Mesenchymal stem cell (in vitro differentiated cells and primary cell): ENCODE results near the gene COL4A1.

Experiments used
- DNase-seq: peaks from one replicate; pipeline ENCODE4 v3.0.0-alpha.2; 2013
- H2AFZ ChIP-seq: one replicate; pipeline ENCODE4 v1.6.1; 2013; ENCODE audit warnings: low read depth, mild to moderate bottlenecking, control low read depth, inconsistent platforms, low read length, moderate library complexity
- H2AK5ac ChIP-seq: 2 replicates; pipeline ENCODE4 v1.6.1; 2013; ENCODE audit warnings: low read length, moderate library complexity, mild to moderate bottlenecking, inconsistent platforms; ENCODE audit not compliant: severe bottlenecking
- H2BK120ac ChIP-seq: one replicate; pipeline ENCODE4 v1.6.1; 2013; ENCODE audit warnings: low read depth, mild to moderate bottlenecking, inconsistent platforms, low read length, moderate library complexity
- H2BK12ac ChIP-seq, 2 experiments: one replicate each; pipeline ENCODE4 v1.6.1; 2013; ENCODE audit warnings: inconsistent platforms in 2 of 2, low read length in 2 of 2, mild to moderate bottlenecking in 2 of 2, moderate library complexity in 2 of 2, control low read depth in 1 of 2
- H2BK15ac ChIP-seq: one replicate; pipeline ENCODE4 v1.6.1; 2013; ENCODE audit warnings: mild to moderate bottlenecking, low read depth, inconsistent platforms; ENCODE audit not compliant: poor library complexity, severe bottlenecking
- H2BK5ac ChIP-seq: 2 replicates; pipeline ENCODE4 v1.6.1; 2013; ENCODE audit warnings: low read depth, mild to moderate bottlenecking, low read length, control low read depth, inconsistent platforms; ENCODE audit not compliant: poor library complexity, severe bottlenecking
- H3K14ac ChIP-seq, 2 experiments: one replicate each; pipeline ENCODE4 v1.6.1; 2013; ENCODE audit warnings: inconsistent platforms in 2 of 2, low read length in 2 of 2, control low read depth in 1 of 2, mild to moderate bottlenecking in 1 of 2, moderate library complexity in 1 of 2
- H3K18ac ChIP-seq, 2 experiments: one replicate each; pipeline ENCODE4 v1.6.1; 2013; ENCODE audit warnings: inconsistent platforms in 2 of 2, low read length in 2 of 2, control low read depth in 1 of 2, low read depth in 1 of 2, mild to moderate bottlenecking in 1 of 2
- H3K23ac ChIP-seq, 2 experiments: one replicate each; pipeline ENCODE4 v1.6.1; 2013; ENCODE audit warnings: inconsistent platforms in 2 of 2, low read length in 2 of 2, mild to moderate bottlenecking in 2 of 2, moderate library complexity in 2 of 2, control low read depth in 1 of 2
- H3K27ac ChIP-seq: 2 replicates; pipeline ENCODE4 v1.5.1; 2013; ENCODE audit warnings: mild to moderate bottlenecking, moderate library complexity, low read length, control low read depth, inconsistent platforms; ENCODE audit not compliant: poor library complexity, severe bottlenecking
- H3K27me3 ChIP-seq, 2 experiments: 2 replicates each; pipeline versions ENCODE4 v1.6.1 to v1.7.0; 2013; ENCODE audit warnings: low read length in 2 of 2, mild to moderate bottlenecking in 2 of 2, moderate library complexity in 2 of 2, control low read depth in 1 of 2, inconsistent platforms in 1 of 2; ENCODE audit not compliant: control insufficient read depth in 1 of 2, insufficient read depth in 1 of 2
- H3K36me3 ChIP-seq, 2 experiments: 2 replicates each; pipeline versions ENCODE4 v1.6.1 to v1.7.0; 2013; ENCODE audit warnings: low read length in 2 of 2, control low read depth in 1 of 2, inconsistent platforms in 1 of 2, low read depth in 1 of 2, mild to moderate bottlenecking in 1 of 2; ENCODE audit not compliant: insufficient read depth in 2 of 2, control insufficient read depth in 1 of 2
- H3K4ac ChIP-seq, 2 experiments: one replicate each; pipeline ENCODE4 v1.6.1; 2013; ENCODE audit warnings: inconsistent platforms in 2 of 2, low read length in 2 of 2, mild to moderate bottlenecking in 2 of 2, moderate library complexity in 2 of 2, control low read depth in 1 of 2, low read depth in 1 of 2
- H3K4me1 ChIP-seq: 2 replicates; pipeline ENCODE4 v1.6.1; 2013; ENCODE audit warnings: low read depth, low read length, control low read depth; ENCODE audit not compliant: control insufficient read depth, insufficient read depth
- H3K4me2 ChIP-seq: 2 replicates; pipeline ENCODE4 v1.6.1; 2013; ENCODE audit warnings: low read length, mild to moderate bottlenecking, inconsistent platforms; ENCODE audit not compliant: poor library complexity, severe bottlenecking
- H3K4me3 ChIP-seq, 2 experiments: 2 replicates each; pipeline versions ENCODE4 v1.5.1 to v1.7.0; 2013; ENCODE audit warnings: low read length in 2 of 2, mild to moderate bottlenecking in 2 of 2, control low read depth in 1 of 2, low read depth in 1 of 2; ENCODE audit not compliant: insufficient read depth in 1 of 2
- H3K79me1 ChIP-seq: replicated peaks from 2 replicates; pipeline ENCODE4 v1.6.1; 2013; ENCODE audit warnings: mild to moderate bottlenecking, control low read depth, low read length, inconsistent platforms; ENCODE audit not compliant: poor library complexity, severe bottlenecking
- H3K9ac ChIP-seq: 2 replicates; pipeline ENCODE4 v1.7.0; 2013; ENCODE audit warnings: mild to moderate bottlenecking, low read length, moderate library complexity
- H3K9me3 ChIP-seq: 2 replicates; pipeline ENCODE4 v1.7.0; 2013; ENCODE audit warnings: mild to moderate bottlenecking, low read length; ENCODE audit not compliant: control insufficient read depth
- H4K8ac ChIP-seq: one replicate; pipeline ENCODE4 v1.6.1; 2013; ENCODE audit warnings: inconsistent platforms, mild to moderate bottlenecking, low read length, moderate library complexity
- H4K91ac ChIP-seq: one replicate; pipeline ENCODE4 v1.6.1; 2013; ENCODE audit warnings: mild to moderate bottlenecking, low read length, inconsistent platforms
- WGBS: methylation state at CpG from one replicate; pipeline ENCODE4 v1.1.7; 2013; ENCODE audit warnings: mixed read lengths; 5-methylcytosine and 5-hydroxymethylcytosine counted together

Gene COL4A1

GRCh38 chr13:110299283-110299840, 7.6 kb downstream of the COL4A1 start:
- DNase-seq: no peak
- Histone ChIP-seq H2BK15ac (no peak overlapping the region), H3K27me3 (no peaks in the 10 kb centered on the region), H3K4me3 (no peak overlapping the region), H3K14ac (no peak overlapping the region), H3K27ac (no peak overlapping the region), H2BK12ac (peak overlapping the region in 1 of 2 experiments; percentile 6), H2BK5ac (no peak overlapping the region), H3K4me1 (peaks cover 32% of the 10 kb centered on the region), H4K91ac (no peak overlapping the region), H3K36me3 (peaks cover 0 to 28% of the 10 kb centered on the region in 2 experiments), H3K9ac (no peak overlapping the region), H3K4ac (peak overlapping the region in 1 of 2 experiments; percentile 2), H3K79me1 (peaks cover 6% of the 10 kb centered on the region), H3K4me2 (no peak overlapping the region), H3K23ac (no peak overlapping the region), H2AK5ac (no peak overlapping the region), H2BK120ac (no peak overlapping the region), H4K8ac (peak overlapping the region; percentile 68), H3K18ac (peak overlapping the region; percentile 18 to 82), H2AFZ (no peak overlapping the region), H3K9me3 (no peaks in the 10 kb centered on the region)
- 62% methylated on average over 7 of the region's 10 CpGs for WGBS

- 66% methylated on average over 33 of the region's 33 CpGs for WGBS
These were observed 8.3 kb downstream of the COL4A1 start for GRCh38 chr13:110298505-110299282.

DNA sequence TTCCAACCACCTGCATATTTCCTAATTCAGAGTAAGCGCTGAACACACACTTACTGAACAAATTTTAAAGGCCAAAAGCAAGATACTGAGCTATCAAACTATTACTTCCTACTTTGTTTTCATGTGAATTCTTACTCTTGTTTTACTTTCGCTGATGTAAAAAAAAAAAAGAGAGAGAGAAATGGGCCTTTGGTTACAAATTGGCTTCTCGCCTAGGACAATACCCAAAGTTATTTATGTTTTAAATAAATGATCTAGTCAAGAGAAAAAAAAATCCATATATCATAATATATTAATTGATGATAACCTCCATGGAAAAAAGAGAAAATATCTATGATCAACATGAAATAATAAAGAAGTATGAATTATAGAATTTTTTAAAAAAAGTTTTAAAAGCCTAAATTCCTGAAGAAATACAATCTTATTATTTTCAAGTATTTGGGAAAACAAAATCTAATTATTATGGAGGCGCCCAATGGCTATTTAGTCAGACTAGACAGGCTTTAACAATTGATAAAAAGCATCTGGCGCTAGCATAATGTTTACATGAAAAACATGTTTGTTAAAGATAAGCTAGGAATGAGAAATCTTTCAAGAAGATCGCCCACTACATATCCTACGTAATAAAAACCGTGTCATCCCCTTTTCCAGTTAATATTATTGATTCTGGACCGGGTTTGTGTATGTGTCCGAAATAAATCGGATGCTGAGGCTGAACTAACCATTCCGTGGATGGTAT, 9.0 kb downstream of the COL4A1 start:
- no peaks in the 10 kb centered on the region for H3K9me3 ChIP-seq
- no peaks in the 10 kb centered on the region for H3K27me3 ChIP-seq
- H3K23ac ChIP-seq: no peak overlapping the region
- no peak overlapping the region for H2BK120ac ChIP-seq
- peaks cover 10% of the 10 kb centered on the region for H3K79me1 ChIP-seq
- no peak overlapping the region for H4K91ac ChIP-seq
- H2BK12ac ChIP-seq: no peak overlapping the region
- peaks cover 26% of the 10 kb centered on the region for H3K4me1 ChIP-seq
- WGBS: 83% methylated on average over 10 of the region's 12 CpGs
- H2BK15ac ChIP-seq: no peak overlapping the region
- no peak overlapping the region for H4K8ac ChIP-seq
- H2AFZ ChIP-seq: no peak overlapping the region
- no peak overlapping the region for H3K4ac ChIP-seq
- H3K27ac ChIP-seq: no peak overlapping the region
- H3K18ac ChIP-seq: no peak overlapping the region
- peaks cover 0 to 35% of the 10 kb centered on the region in 2 experiments for H3K36me3 ChIP-seq
- no peak overlapping the region for H3K9ac ChIP-seq
- H3K4me2 ChIP-seq: no peak overlapping the region
- peak; percentile 54 for DNase-seq
- no peak overlapping the region for H3K4me3 ChIP-seq
- H2AK5ac ChIP-seq: no peak overlapping the region
- no peak overlapping the region for H3K14ac ChIP-seq
- no peak overlapping the region for H2BK5ac ChIP-seq

More at GRCh38 chr13:110298505-110299282, 8.3 kb downstream of the COL4A1 start:
- no peak overlapping the region for H2BK5ac ChIP-seq
- no peak overlapping the region for H2AK5ac ChIP-seq
- peaks cover 0 to 33% of the 10 kb centered on the region in 2 experiments for H3K36me3 ChIP-seq
- no peaks in the 10 kb centered on the region for H3K27me3 ChIP-seq
- H3K9ac ChIP-seq: no peak overlapping the region
- no peak overlapping the region for H3K4me2 ChIP-seq
- no peak overlapping the region for H2BK15ac ChIP-seq
- H3K79me1 ChIP-seq: peaks cover 9% of the 10 kb centered on the region
- H3K4me3 ChIP-seq: no peak overlapping the region
- H2AFZ ChIP-seq: no peak overlapping the region
- H3K23ac ChIP-seq: no peak overlapping the region
- peak overlapping the region in 1 of 2 experiments; percentile 2 for H3K18ac ChIP-seq
- peak; percentile 61 for DNase-seq
- peak overlapping the region; percentile 70 for H4K91ac ChIP-seq
- peak overlapping the region; percentile 68 for H4K8ac ChIP-seq
- H3K9me3 ChIP-seq: no peaks in the 10 kb centered on the region
- H3K4me1 ChIP-seq: peaks cover 31% of the 10 kb centered on the region
- H3K4ac ChIP-seq: peak overlapping the region in 1 of 2 experiments; percentile 2
- H3K27ac ChIP-seq: no peak overlapping the region
- H2BK120ac ChIP-seq: no peak overlapping the region
- peak overlapping the region in 1 of 2 experiments; percentile 1 for H2BK12ac ChIP-seq
- H3K14ac ChIP-seq: no peak overlapping the region

DNA sequence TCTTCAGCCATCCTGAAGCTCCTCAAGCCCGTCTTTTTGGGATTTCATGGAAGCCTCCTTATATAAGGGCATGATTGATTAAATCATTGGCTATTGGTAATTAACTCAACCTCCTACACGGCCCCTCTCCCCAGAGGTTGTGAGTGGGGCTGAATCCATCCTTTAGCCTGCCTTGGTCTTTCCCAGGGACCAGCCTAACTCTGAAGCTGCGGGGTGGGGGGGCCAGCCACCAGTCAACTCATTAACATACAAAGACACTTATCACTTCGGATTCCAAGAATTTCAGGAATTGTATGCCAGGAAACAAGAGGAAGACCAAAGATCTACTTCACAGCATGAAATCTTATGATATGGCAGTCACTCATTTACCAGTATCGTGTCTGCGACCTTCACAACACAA, 9.9 kb downstream of the COL4A1 start:
- H3K27ac ChIP-seq: no peak overlapping the region
- DNase-seq: no peak
- no peak overlapping the region for H2BK12ac ChIP-seq
- no peak overlapping the region for H3K4me2 ChIP-seq
- H3K4ac ChIP-seq: no peak overlapping the region
- 80% methylated on average over 5 of the region's 6 CpGs for WGBS
- no peaks in the 10 kb centered on the region for H3K9me3 ChIP-seq
- H3K9ac ChIP-seq: no peak overlapping the region
- no peaks in the 10 kb centered on the region for H3K27me3 ChIP-seq
- H3K4me3 ChIP-seq: no peak overlapping the region
- peaks cover 21% of the 10 kb centered on the region for H3K4me1 ChIP-seq
- peak overlapping the region in 1 of 2 experiments; percentile 48 for H3K23ac ChIP-seq
- no peak overlapping the region for H2AFZ ChIP-seq
- peak overlapping the region; percentile 59 for H2BK5ac ChIP-seq
- no peak overlapping the region for H2AK5ac ChIP-seq
- H4K8ac ChIP-seq: no peak overlapping the region
- H3K36me3 ChIP-seq: peaks cover 0 to 36% of the 10 kb centered on the region in 2 experiments
- H2BK120ac ChIP-seq: no peak overlapping the region
- no peak overlapping the region for H3K18ac ChIP-seq
- no peak overlapping the region for H2BK15ac ChIP-seq
- H3K14ac ChIP-seq: no peak overlapping the region
- H4K91ac ChIP-seq: no peak overlapping the region
- H3K79me1 ChIP-seq: peaks cover 10% of the 10 kb centered on the region
